Activated CD8-positive, alpha-beta T cell treated with anti-CD3 and anti-CD28 coated beads for 36 hours (primary cell): ENCODE results near the gene RECK. TPM values are rescaled to one million over a fixed set of nuclear protein-coding genes. Genes with fewer than 3 reads are reported as not detected.
A peak's percentile ranks its signal among the peaks of the same experiment; 100 is the strongest.
"Not testable (repeated sequence)": the region's sequence is repeated elsewhere in the genome, so short reads cannot be mapped to it uniquely, and the experiment has no call there.

ENCODE experiments used
- ATAC-seq: fragments of 200-7000 bp; cut with Tn5 transposase; one replicate; pipeline ENCODE4 v1.10.0; 2021; ENCODE audit warnings: mild to moderate bottlenecking, moderate library complexity
- CTCF ChIA-PET: fragments of 350-600 bp; sonication (Branson Sonifier 250); formaldehyde crosslinking; loops from one replicate; lab custom pipeline; 2021; ENCODE audit warnings: antibody characterized with exemption; lab: Charles Lee
- POLR2A ChIA-PET: fragments of 350-600 bp; sonication (Branson Sonifier 250); formaldehyde crosslinking; loops from one replicate; lab custom pipeline; 2021; ENCODE audit warnings: antibody characterized with exemption; lab: Charles Lee
- DNase-seq: peaks from one replicate; pipeline ENCODE4 v3.0.0-alpha.2; 2020
- H3K27ac Mint-ChIP-seq: one replicate; pipeline ENCODE4 v1.8.0; 2021; ENCODE audit warnings: mild to moderate bottlenecking, mixed read lengths
- H3K27me3 Mint-ChIP-seq: one replicate; pipeline ENCODE4 v1.8.0; 2021; ENCODE audit warnings: mixed read lengths
- H3K36me3 Mint-ChIP-seq: one replicate; pipeline ENCODE4 v1.8.0; 2021; ENCODE audit warnings: low read depth, mixed read lengths
- H3K4me1 Mint-ChIP-seq: one replicate; pipeline ENCODE4 v1.8.0; 2021; ENCODE audit warnings: low read depth, mixed read lengths
- H3K4me3 Mint-ChIP-seq: one replicate; pipeline ENCODE4 v1.8.0; 2021; ENCODE audit warnings: mild to moderate bottlenecking, moderate library complexity, mixed read lengths
- H3K9me3 Mint-ChIP-seq: one replicate; pipeline ENCODE4 v1.8.0; 2021; ENCODE audit warnings: mixed read lengths
- CTCF ChIP-seq: fragments of 200-600 bp; IDR thresholded peaks from one replicate; pipeline ENCODE4 v1.8.0; 2022; ENCODE audit warnings: antibody characterized with exemption, mild to moderate bottlenecking
- intact Hi-C: fragments of 100-400 bp; cut with micrococcal nuclease; formaldehyde crosslinking; loops from one replicate; pipeline ENCODE4 v1.10.0; 2022
- total RNA-seq, 2 experiments: library from RNA; stranded (reverse); gene quantifications; one replicate each; pipeline ENCODE4 v1.2.3, GENCODE V29; 2021

The RECK gene
- total RNA-seq, 2 experiments from 2014 or later = 5.3 to 6.5 TPM

DNA sequence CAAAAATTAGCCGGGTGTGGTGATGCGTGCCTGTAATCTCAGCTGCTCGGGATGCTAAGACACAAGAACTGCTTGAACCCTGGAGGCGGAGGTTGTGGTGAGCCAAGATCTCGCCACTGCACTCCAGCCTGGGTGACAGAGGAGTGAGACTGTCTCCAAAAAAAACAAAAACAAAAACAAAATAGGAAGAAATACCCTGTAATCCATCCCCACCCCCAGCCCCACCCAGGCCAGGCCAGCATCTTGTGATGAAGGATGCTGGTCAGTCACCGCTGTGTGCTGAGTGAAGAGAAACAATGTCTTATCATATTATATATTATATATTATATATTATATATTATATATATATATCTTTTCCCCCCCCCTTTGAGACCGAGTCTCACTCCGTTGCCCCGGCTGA, 117.0 kb downstream of the RECK start:
- CTCF ChIA-PET = interaction anchor here (0.8 to 2.7 kb wide), 2 partner anchors 11 to 392 kb away, joined by 3 to 17 read pairs; no protein-coding TSS in a partner anchor
- peaks cover 18% of the 10 kb centered on the region for H3K36me3 Mint-ChIP-seq
- peak overlapping the region; percentile 38 for H3K27ac Mint-ChIP-seq
- intact Hi-C loops = no loop called here
- H3K4me1 Mint-ChIP-seq = peaks cover 51% of the 10 kb centered on the region
- POLR2A ChIA-PET = interaction anchor here (0.7 kb wide), 1 partner anchor 15 kb away, joined by 4 read pairs; no protein-coding TSS in a partner anchor
- no peaks in the 10 kb centered on the region for H3K27me3 Mint-ChIP-seq
- DNase-seq (no peak), ATAC-seq (no peak)
- no peak for TF ChIP-seq CTCF
- no peak overlapping the region for H3K4me3 Mint-ChIP-seq
- H3K9me3 Mint-ChIP-seq = no peaks in the 10 kb centered on the region

GRCh38 chr9:36154331-36154952, 117.7 kb downstream of the RECK start:
- H3K4me1 Mint-ChIP-seq = peaks cover 46% of the 10 kb centered on the region
- ChIA-PET POLR2A (interaction anchor here (0.7 to 1.1 kb wide), 4 partner anchors 10 to 36 kb away, joined by 3 to 4 read pairs (median 3); partner anchors contain the start of gene CLTA), CTCF (interaction anchor here (0.8 to 2.7 kb wide), 5 partner anchors 11 to 393 kb away, joined by 3 to 17 read pairs (median 4); no protein-coding TSS in a partner anchor)
- ATAC-seq = no peak
- no peak overlapping the region for H3K27ac Mint-ChIP-seq
- DNase-seq = no peak
- no peaks in the 10 kb centered on the region for H3K9me3 Mint-ChIP-seq
- TF ChIP-seq CTCF = no peak
- H3K27me3 Mint-ChIP-seq = no peaks in the 10 kb centered on the region
- no peak overlapping the region for H3K4me3 Mint-ChIP-seq
- intact Hi-C loops = no loop called here
- peaks cover 18% of the 10 kb centered on the region for H3K36me3 Mint-ChIP-seq

GRCh38 chr9:36156116-36156515, 119.4 kb downstream of the RECK start:
- intact Hi-C loops = no loop called here
- H3K4me3 Mint-ChIP-seq = no peak overlapping the region
- no peaks in the 10 kb centered on the region for H3K9me3 Mint-ChIP-seq
- H3K4me1 Mint-ChIP-seq = peaks cover 35% of the 10 kb centered on the region
- no peak for TF ChIP-seq CTCF
- POLR2A ChIA-PET = no interaction called here
- ATAC-seq (no peak), DNase-seq (no peak)
- CTCF ChIA-PET = interaction anchor here (1.2 to 2.7 kb wide), 2 partner anchors 9 to 54 kb away, joined by 3 to 17 read pairs; no protein-coding TSS in a partner anchor
- peaks cover 18% of the 10 kb centered on the region for H3K36me3 Mint-ChIP-seq
- H3K27ac Mint-ChIP-seq = no peak overlapping the region
- no peaks in the 10 kb centered on the region for H3K27me3 Mint-ChIP-seq

- Mint-ChIP-seq H3K4me3 (no peak overlapping the region), H3K36me3 (peaks cover 14% of the 10 kb centered on the region), H3K9me3 (no peaks in the 10 kb centered on the region), H3K4me1 (peaks cover 17% of the 10 kb centered on the region), H3K27me3 (no peaks in the 10 kb centered on the region), H3K27ac (no peak overlapping the region)
- ATAC-seq (no peak), DNase-seq (no peak)
- no peak for TF ChIP-seq CTCF
- intact Hi-C loops = no loop called here
- ChIA-PET CTCF (interaction anchor here (2.3 kb wide), 1 partner anchor 56 kb away, joined by 20 read pairs; no protein-coding TSS in a partner anchor), POLR2A (no interaction called here)
Observed at GRCh38 chr9:36158122-36158521, 121.4 kb downstream of the RECK start.

DNA sequence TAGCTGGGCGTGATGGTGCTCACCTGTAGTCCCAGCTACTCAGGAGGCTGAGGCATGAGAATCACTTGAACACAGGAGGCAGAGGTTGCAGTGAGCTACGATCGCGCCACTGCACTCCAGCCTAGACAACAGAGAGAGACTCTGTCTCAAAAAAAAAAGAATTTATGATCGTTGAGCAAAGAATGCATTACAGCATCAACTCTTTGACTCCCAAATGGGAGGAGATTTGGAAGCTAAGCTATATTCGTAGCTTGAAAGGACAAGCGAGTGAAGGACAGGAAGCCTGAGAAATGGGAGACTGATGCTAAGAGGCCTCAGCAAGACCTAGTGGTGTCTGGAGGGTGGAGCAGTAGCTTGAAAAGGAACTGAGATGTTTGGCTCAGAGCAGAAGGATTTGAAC, 122.2 kb downstream of the RECK start:
- peaks cover 13% of the 10 kb centered on the region for H3K4me1 Mint-ChIP-seq
- intact Hi-C loops = no loop called here
- H3K36me3 Mint-ChIP-seq = peaks cover 12% of the 10 kb centered on the region
- H3K9me3 Mint-ChIP-seq = no peaks in the 10 kb centered on the region
- DNase-seq (no peak), ATAC-seq (no peak)
- CTCF ChIA-PET = interaction anchor here (1.2 to 2.3 kb wide), 2 partner anchors 54 to 56 kb away, joined by 3 to 20 read pairs; no protein-coding TSS in a partner anchor
- no peak overlapping the region for H3K27ac Mint-ChIP-seq
- no peak overlapping the region for H3K4me3 Mint-ChIP-seq
- POLR2A ChIA-PET = interaction anchor here (0.7 kb wide), 1 partner anchor 15 kb away, joined by 3 read pairs; no protein-coding TSS in a partner anchor
- no peak for TF ChIP-seq CTCF
- no peaks in the 10 kb centered on the region for H3K27me3 Mint-ChIP-seq

DNA sequence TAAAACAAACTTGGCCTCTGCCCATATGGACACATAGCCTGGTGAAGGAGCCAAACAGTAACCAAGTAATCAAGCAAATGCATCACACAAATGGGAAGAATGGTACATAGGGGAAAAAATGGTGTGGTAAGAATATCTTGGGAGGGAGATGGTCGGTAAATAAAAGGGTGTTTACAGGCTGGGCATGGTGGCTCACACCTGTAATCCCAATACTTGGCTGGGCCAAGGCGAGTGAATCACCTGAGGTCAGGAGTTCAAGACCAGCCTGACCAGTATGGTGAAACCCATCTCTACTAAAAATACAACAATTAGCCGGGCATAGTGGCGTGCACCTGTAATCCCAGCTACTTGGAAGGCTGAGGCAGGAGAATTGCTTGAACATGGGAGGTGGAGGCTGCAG, 122.8 kb downstream of the RECK start:
- H3K4me3 Mint-ChIP-seq, ATAC-seq, H3K9me3 Mint-ChIP-seq, H3K27ac Mint-ChIP-seq, H3K4me1 Mint-ChIP-seq, DNase-seq, intact Hi-C loops, H3K27me3 Mint-ChIP-seq: not testable (repeated sequence)
- CTCF ChIA-PET = interaction anchor here (1.2 to 2.3 kb wide), 2 partner anchors 55 to 57 kb away, joined by 3 to 20 read pairs; no protein-coding TSS in a partner anchor
- POLR2A ChIA-PET = interaction anchor here (0.7 to 0.9 kb wide), 2 partner anchors 10 to 14 kb away, joined by 3 read pairs; no protein-coding TSS in a partner anchor
- peaks cover 10% of the 10 kb centered on the region for H3K36me3 Mint-ChIP-seq

DNA sequence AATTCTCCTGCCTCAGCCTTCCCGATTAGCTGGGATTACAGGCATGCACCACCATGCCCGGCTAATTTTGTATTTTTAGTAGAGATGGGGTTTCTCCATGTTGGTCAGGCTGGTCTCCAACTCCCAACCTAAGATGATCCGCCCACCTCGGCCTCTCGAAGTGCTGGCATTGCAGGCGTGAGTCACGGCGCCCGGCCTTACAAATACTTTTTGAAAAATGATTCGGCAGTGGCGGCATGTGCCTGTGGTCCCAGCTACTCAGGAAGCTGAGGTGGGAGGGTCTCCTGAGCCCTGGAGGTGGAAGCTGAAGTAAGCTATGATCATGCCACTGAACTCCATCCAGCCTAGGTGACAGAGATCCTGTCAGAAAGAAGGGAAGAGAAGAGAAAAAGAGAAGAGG, 123.4 kb downstream of the RECK start:
- H3K4me3 Mint-ChIP-seq, DNase-seq, H3K27me3 Mint-ChIP-seq, H3K27ac Mint-ChIP-seq, H3K9me3 Mint-ChIP-seq, ATAC-seq, H3K4me1 Mint-ChIP-seq, intact Hi-C loops: not testable (repeated sequence)
- POLR2A ChIA-PET = interaction anchor here (0.9 kb wide), 1 partner anchor 10 kb away, joined by 3 read pairs; no protein-coding TSS in a partner anchor
- peaks cover 10% of the 10 kb centered on the region for H3K36me3 Mint-ChIP-seq
- CTCF ChIA-PET = interaction anchor here (0.7 to 2.3 kb wide), 2 partner anchors 58 to 75 kb away, joined by 3 to 20 read pairs; no protein-coding TSS in a partner anchor
